T-helper 1 cell treated with Interleukin-12 subunit alpha and Interleukin-12 subunit beta and Interleukin-4 antibody, amounts not matched to agents 30 ng/mL and 1 ng/mL, for 36 hours (primary cell): ENCODE data around the gene KHDC4. TPM values are rescaled to one million over a fixed set of nuclear protein-coding genes. Genes with fewer than 3 reads are reported as not detected.

Source experiments
- intact Hi-C: fragments of 100-400 bp; cut with micrococcal nuclease; formaldehyde crosslinking; loops from one replicate; pipeline ENCODE4 v1.15.1; 2024
- total RNA-seq: library from RNA; stranded (reverse); gene quantifications from 2 replicates; pipeline ENCODE4 v1.2.3, GENCODE V29; 2022

The KHDC4 gene
- total RNA-seq, 1 donor from 2014 or later, result 70.6 TPM

DNA sequence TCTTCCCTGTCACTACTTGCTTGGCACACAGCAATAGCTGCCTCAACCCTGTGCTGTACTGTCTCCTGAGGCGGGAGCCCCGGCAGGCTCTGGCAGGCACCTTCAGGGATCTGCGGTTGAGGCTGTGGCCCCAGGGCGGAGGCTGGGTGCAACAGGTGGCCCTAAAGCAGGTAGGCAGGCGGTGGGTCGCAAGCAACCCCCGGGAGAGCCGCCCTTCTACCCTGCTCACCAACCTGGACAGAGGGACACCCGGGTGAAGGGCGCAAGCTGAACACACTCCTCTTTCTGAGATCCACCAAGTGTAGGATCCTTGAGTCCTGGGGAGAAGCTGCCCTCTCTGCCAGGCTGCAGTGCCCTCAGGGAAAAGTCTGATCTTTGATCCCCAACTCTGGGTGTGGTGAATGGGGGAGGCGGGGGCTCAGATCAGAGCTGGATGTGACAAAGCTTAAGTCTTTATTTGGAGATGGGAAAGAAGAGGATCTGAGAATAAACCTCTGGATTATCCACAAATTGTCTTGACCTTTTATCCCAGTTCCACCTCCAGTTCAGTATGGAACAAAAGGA is 8.4 kb upstream of the KHDC4 start:
- intact Hi-C loops, result no loop called here

DNA sequence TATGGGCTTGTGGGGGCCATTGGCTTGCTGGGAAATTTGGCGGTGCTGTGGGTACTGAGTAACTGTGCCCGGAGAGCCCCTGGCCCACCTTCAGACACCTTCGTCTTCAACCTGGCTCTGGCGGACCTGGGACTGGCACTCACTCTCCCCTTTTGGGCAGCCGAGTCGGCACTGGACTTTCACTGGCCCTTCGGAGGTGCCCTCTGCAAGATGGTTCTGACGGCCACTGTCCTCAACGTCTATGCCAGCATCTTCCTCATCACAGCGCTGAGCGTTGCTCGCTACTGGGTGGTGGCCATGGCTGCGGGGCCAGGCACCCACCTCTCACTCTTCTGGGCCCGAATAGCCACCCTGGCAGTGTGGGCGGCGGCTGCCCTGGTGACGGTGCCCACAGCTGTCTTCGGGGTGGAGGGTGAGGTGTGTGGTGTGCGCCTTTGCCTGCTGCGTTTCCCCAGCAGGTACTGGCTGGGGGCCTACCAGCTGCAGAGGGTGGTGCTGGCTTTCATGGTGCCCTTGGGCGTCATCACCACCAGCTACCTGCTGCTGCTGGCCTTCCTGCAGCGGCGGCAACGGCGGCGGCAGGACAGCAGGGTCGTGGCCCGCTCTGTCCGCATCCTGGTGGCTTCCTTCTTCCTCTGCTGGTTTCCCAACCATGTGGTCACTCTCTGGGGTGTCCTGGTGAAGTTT is 7.8 kb upstream of the KHDC4 start:
- intact Hi-C loops, result no loop called here

DNA sequence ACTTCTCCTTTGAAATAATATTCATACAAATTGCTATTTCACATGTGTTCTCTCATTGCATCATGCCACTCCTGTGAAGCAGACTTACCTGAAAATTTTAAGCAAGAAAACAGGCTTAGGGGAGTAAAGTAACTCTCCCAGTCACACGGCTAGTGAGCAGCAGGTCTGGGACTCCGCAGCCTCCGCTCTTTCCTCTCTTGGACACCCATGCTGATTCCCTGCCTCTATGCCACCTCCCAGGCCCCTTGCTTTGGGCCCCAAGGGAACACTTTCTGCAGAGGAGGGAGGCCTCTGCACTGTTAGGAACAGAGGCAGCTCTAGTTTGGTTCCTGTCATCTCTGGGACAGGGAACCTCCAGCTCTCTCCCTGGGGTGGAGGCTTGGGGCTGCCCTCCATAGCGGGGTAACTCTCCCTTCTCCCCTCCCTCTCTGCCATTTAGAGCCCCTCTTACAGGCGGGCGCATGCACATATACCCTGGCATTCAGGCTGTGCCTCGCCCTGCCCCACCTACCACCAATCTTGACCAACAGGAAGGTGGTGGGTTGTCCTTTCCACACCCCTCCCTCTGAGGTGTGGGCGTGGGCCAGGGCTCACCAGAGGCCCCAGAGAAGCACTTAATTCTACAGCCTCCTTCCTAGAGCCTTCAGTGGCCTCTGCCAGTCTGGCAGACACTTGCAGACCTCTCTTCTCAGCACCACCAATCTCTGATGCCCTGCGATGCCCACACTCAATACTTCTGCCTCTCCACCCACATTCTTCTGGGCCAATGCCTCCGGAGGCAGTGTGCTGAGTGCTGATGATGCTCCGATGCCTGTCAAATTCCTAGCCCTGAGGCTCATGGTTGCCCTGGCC is 7.0 kb upstream of the KHDC4 start, which contains the start of gene RXFP4:
RXFP4 (plus strand) TSS at position 646 of the 852 bp plus-strand sequence; CDS start at position 718, 72 bp downstream.
- intact Hi-C loops, result no loop called here

DNA sequence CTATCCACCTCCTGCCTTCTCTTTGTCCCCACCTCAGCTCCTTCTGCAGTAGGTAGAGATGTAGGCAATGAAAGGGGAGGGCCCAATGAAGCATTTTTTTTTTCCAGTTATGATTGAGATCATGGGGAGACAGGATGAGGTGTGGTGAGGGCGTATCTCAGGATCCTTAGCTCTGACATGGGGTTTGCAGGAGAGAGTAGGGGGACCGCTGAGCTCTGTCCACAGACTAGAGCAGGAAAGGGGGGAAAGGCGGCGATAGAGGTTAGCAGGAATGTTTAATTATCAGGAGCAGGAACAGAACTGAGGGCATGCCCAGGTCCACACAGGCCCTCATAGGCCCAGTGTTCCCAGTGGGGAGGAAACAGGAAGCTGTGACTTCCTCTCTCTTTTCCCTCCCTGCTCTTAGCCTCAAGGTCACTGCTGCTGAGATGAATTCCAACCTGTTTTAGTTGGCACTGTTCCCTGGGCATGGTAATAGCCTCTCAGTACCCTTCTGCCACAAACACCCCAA is 6.3 kb upstream of the KHDC4 start:
- intact Hi-C loops, result no loop called here

DNA sequence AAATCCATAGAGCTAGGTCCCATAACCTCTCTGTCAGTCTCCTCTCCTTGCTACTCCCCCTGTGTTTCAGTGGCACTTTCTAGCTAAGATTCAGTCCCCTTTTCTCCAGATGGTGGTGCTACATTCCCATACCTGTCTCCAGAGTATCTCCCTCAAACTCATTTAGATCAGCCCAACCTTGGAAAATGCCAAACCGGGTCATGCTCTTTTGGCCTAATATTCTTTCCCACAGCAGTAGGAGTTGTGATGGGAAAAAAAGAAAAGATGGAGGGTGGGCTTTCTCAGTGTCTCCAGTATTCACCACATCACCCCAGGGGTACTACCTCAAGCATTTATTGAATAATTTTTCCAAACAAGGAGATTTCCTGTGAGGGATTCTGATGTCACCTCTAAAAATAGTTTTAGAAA is 4.0 kb upstream of the KHDC4 start:
- intact Hi-C loops, result loop anchor here (1.0 to 10.0 kb wide), 5 partner anchors 8 to 807 kb away; partner anchors contain the start of genes MEF2D and MRPL24

DNA sequence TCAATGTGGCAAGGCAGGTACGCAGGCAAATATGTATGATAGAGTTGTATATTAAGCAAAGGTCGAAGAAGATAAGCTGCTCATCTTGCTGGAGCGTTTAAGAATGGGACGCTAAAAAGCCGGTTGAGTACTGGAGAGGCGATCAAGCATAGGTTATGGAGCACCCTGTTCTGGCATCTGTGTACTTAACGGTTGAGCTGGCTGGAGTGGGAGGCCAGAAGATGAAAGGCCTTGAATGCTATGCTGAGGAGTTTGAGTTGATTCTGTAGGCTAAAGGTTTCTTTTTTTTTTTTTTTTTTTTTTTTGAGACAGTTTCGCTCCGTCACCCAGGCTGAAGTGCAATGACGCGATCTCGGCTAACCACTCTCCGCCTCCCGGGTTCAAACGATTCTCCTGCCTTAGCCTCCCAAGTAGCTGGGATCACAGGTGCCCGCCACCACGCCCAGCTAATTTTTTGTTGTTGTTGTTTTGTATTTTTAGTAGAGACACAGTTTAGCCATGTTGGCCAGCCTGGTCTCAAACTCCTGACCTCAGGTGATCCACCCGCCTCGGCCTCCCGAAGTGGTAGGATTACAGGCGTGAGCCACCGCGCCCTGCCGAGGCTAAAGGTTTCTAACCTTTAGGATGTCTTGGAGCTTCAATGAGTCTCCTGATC is 850 bp upstream of the KHDC4 start:
- intact Hi-C loops, result loop anchor here (1.0 to 10.0 kb wide), 14 partner anchors 11 to 810 kb away; partner anchors contain the start of genes CCT3, LAMTOR2, MEF2D and MRPL24

DNA sequence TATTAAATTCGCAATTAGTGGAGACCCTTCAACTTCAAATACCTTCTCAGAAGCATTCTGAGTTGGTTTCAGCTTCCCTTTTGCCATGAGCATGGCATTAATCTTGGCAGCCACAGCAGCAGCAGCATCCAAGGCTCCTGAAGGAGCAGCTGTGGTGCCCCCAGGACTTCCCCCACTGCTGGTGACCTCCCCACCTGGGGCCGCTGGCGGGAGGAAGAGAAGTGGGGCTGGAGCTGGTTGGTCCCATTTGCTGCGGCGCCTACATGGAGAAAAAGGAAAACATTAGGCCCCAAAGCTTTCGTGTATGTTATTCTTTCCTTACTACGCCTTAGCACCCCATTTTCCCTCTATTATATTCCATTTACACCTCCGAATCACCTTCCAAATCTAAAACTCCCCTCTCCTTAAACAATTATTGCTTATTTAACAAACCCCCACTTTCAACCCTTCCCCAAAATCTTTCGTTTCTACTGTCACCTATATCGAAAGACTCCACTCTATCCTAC is 569 bp downstream of the KHDC4 start:
- intact Hi-C loops, result loop anchor here (1.0 to 10.0 kb wide), 14 partner anchors 13 to 811 kb away; partner anchors contain the start of genes CCT3, LAMTOR2, MEF2D and MRPL24

DNA sequence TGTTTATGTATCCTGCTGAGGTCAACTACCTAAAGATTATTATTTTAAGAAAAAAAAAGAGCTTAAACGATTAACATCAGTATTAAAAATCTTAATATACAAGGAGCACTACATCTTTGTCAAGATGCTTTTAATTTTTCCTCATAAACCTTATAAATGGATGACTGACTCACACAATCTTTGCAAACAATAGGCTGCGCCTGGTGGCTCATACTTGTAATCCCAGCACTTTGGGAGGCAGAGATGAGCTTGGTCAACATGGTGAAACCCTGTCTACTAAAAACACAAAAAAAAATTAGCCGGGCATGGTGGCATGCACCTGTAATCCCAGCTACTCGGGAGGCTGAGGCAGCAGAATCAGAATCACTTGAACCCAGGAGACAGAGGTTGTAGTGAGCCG is 1.7 kb downstream of the KHDC4 start:
- intact Hi-C loops, result loop anchor here (10.0 kb wide), 2 partner anchors 572 to 812 kb away; partner anchors contain the start of genes MEF2D and MRPL24

DNA sequence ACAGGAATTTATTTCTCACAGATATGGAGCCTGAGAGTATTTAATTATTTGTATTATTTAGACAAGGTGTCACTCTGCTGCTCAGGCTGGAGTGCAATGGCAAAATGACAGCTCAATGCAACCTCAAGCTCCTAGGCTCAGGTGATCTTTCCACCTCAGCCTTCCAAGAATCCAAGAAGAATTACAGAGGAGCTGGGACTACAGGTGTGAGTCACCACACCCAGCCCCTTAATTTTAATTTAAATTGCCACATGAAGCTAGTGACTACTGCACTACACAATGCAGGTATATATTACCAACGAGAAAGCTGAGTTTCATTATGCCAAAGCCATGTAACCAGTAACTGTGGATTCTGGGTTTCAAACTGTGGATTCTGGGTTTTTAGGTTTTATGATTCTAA is 2.1 kb downstream of the KHDC4 start:
- intact Hi-C loops, result loop anchor here (10.0 kb wide), 2 partner anchors 573 to 813 kb away; partner anchors contain the start of genes MEF2D and MRPL24

DNA sequence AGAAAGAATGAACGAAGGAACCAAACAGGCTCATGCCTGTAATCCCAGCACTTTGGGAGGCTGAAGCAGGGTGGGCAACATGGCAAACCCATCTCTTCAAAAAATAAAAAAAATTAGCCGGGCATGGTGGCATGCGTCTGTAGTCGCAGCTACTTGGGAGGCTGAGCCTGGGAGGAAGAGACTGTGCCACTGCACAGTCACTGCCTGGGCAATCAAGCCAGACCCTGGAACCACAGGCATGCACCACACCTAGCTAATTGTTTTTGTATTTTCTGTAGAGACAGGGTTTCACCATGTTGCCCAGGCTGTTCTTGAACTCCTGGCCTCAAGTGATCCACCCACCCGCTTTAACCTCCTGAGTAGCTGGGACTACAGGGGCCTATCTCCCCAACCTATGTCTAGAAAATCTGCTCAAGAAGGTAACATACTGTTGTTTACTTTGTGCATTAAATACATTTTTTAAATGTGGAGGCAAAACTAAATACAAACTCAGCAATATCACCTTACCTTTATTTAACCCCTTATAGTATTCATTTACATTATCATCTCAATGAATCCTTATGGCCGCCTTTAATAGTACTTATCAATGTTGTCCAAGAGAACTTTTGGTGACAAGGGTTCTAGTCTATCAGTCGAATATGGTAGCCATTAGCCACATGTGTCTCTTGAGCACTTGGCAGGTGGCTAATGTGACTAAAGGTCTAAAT is 2.7 kb downstream of the KHDC4 start:
- intact Hi-C loops, result loop anchor here (10.0 kb wide), 2 partner anchors 573 to 813 kb away; partner anchors contain the start of genes MEF2D and MRPL24

DNA sequence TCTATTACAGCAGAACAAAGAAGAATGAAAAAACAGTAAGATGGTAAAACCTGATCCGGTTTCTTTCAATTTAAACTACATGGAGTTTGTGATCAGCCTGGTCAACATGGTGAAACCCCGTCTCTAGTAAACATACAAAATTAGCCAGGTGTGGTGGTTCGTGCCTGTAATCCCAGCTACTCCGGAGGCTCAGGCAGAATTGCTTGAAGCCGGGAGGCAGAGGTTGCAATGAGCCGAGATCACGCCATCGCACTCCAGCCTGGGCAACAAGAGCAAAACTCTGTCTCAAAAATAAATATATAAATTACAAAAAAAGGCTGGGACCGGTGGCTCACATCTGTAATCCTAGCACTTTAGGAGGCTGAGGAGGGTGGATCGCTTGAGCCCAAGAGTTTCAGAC is 3.5 kb downstream of the KHDC4 start:
- intact Hi-C loops, result loop anchor here (10.0 kb wide), 2 partner anchors 574 to 814 kb away; partner anchors contain the start of genes MEF2D and MRPL24

DNA sequence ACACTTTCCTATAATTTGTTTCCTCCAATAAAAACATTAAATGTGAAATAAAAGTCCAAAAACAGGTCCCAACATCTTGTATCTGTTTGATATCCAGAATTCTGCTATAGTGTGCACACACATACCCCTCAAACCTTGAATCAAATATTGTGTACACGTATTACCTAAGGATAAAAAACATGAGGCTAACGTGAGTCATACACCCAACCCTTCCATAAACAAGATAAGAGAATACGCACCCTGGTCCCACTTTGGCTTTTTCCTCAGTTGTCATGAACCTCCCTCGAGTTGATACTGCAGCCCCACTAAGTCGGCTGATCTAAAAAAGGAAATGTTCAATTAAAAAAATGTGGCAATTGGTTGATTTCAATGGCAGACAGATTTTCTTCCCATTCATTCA is 5.2 kb downstream of the KHDC4 start:
- intact Hi-C loops, result no loop called here

DNA sequence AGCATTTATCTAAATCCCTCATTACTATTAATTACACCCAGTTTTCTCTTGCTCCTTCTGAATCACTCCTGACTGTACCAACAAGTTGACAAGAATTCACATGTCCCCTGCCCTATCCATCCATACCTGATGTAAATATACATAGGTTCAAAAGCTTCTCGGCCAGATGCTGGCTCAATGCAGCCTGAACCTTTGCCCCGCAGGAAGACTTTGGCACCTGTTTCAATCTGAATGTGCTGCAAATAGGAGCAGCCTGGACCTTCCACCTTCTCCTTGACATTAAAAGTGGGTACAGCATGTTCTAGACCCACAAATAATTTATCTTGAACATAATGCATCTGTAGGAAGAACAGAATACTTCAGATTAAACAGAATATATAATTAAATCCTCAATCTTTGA is 8.7 kb downstream of the KHDC4 start:
- intact Hi-C loops, result no loop called here

DNA sequence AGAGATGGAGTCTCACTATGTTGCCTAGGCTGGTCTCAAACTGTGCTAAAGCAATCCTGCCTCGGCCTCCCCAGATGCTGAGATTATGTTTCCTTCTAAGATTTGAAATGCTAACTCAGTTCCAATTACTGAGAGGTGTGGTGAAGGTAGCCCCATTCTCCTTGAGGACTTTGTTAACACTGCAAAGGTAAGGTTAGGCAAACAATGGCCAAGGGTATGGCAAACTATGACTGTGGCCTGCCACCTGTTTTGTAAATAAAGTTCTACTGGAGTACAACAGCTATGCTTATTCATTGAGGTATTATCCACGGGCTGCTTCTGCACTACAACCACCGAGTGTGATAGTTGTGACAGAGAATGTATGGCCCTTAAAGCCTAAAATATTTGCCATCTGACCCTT is 13.5 kb downstream of the KHDC4 start:
- intact Hi-C loops, result no loop called here

DNA sequence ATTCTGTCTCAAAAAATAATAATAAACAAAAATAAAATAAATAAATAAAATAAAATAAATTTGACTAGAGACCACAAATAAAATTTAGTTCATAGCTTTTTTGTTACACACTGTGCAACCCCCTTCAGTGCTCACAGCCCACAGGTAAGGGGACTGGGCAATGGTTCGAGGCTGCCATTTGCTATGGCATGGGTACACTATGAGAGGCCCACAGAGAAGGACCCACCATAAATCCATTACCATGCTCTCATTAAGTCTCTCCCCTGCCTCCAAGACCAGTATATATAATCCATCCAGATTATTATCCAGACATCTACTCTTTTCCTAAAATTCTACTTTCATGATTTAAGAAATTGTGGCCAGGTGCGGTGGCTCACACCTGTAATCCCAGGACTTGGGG is 14.4 kb downstream of the KHDC4 start:
- intact Hi-C loops, result no loop called here

DNA sequence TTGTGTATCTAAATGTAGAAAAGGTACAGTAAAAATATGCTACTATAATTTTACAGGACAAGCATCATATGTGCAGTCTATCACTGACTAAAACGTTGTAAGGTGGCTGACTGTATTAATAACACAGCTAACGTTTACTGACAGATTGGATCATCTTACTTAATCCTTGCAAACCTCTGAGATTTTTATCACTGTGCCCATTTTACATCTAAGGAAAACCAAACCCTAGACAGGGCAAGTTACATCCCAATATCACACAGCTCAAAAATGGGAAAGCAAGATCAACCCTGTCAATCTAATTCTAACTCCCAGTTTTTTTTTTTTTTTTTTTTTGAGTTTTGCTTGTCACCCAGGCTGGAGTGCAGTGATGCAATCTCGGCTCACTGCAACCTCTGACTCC is 15.6 kb downstream of the KHDC4 start:
- intact Hi-C loops, result no loop called here

DNA sequence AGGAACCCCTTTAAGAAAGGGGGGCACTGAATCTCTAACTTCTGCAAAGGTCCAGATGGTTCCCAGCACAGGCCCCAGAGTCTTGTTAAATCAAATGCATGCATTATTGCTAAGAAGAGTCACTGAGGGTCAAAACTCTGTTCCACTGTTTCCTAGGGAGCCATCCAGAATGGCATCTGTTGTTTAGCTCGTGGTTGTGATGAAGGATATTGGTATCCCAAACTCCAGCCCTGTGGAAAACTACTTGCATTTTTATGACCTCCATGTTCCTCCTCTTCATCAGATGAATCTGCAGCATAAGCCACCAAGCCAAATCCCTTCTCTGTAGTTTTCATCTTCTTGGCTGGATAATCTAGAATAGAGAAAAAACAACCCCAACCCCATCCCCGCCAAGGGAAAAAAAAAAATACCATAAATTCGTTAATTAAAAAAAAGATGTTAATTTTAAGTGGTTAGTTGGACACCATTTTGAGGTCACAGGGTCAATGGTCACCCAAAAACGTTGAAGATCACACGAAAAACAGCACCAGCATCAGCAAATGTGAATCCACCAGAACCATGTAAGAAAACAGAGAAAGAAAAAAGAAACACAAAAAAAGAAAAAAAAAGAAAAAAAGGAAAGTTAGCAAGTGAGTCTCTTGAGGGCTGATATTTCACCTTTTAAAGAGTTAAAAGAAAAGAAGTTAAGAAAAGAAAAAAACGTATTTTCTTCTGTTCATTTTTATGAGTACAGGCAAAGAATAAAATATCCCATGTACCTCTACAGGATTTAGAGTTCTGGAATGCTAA is 20.1 kb downstream of the KHDC4 start:
- intact Hi-C loops, result loop anchor here (5.0 kb wide), 1 partner anchor 368 kb away; the partner anchor contains the start of genes SMG5 and TMEM79

DNA sequence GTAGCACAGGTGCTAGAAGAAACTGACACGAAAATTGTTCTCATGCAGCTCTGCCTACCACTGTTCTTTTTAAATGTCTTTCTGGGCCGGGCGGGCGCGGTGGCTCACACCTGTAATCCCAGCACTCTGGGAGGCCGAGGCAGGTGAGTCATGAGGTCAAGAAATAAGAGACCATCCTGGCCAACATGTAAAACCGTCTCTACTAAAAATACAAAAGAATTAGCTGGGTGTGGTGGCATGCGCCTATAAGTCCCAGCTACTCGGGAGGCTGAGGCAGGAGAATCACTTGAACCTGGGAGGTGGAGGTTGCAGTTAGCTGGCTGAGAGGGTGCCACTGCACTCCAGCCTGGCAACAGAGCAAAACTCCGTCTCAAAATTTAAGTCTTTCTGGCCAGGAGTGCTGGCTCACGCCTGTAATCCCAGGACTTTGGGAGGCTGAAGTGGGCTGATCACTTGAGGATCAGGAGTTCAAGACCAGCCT is 22.1 kb downstream of the KHDC4 start:
- intact Hi-C loops, result loop anchor here (5.0 kb wide), 1 partner anchor 370 kb away; the partner anchor contains the start of genes SMG5 and TMEM79
